IMR-90 (cell line): ENCODE results near the gene ACOX2.

Experiments used
- BHLHE40 ChIP-seq: fragments of 150-350 bp; IDR thresholded peaks from 2 replicates; pipeline ENCODE4 v1.6.1; 2016; ENCODE audit warnings: mild to moderate bottlenecking, low read depth, low read length
- CEBPB ChIP-seq: IDR thresholded peaks from 2 replicates; pipeline ENCODE4 v1.6.1; 2012; ENCODE audit warnings: low read depth, low read length, improper control_type of control experiment
- CTCF ChIP-seq: conservative IDR thresholded peaks from 2 replicates; pipeline ENCODE4 v1.5.1; 2012; ENCODE audit warnings: mild to moderate bottlenecking, low read depth, low read length, improper control_type of control experiment
- FOS ChIP-seq: fragments of 150-350 bp; IDR thresholded peaks from 2 replicates; pipeline ENCODE4 v1.6.1; 2016; ENCODE audit warnings: low read depth, low read length
- MAFK ChIP-seq: IDR thresholded peaks from 2 replicates; pipeline ENCODE4 v1.6.1; 2012; ENCODE audit warnings: low read depth, low read length, improper control_type of control experiment
- MXI1 ChIP-seq: IDR thresholded peaks from 2 replicates; pipeline ENCODE4 v1.6.1; 2012; ENCODE audit warnings: low read depth, mild to moderate bottlenecking, low read length, moderate library complexity, borderline replicate concordance
- POLR2A ChIP-seq: IDR thresholded peaks from 2 replicates; pipeline ENCODE4 v1.6.1; 2012; ENCODE audit warnings: mild to moderate bottlenecking, low read depth, low read length
- RAD21 ChIP-seq: IDR thresholded peaks from 2 replicates; pipeline ENCODE4 v1.6.1; 2012; ENCODE audit warnings: low read length, improper control_type of control experiment
- RCOR1 ChIP-seq: IDR thresholded peaks from 2 replicates; pipeline ENCODE4 v1.6.1; 2012; ENCODE audit warnings: mild to moderate bottlenecking, low read length, improper control_type of control experiment; ENCODE audit not compliant: insufficient replicate concordance
- SMC3 ChIP-seq: fragments of 150-350 bp; IDR thresholded peaks from 2 replicates; pipeline ENCODE4 v1.6.1; 2016; ENCODE audit warnings: low read depth, mild to moderate bottlenecking, antibody characterized with exemption, low read length, moderate library complexity
- USF2 ChIP-seq: fragments of 150-350 bp; IDR thresholded peaks from 2 replicates; pipeline ENCODE4 v1.6.1; 2017; ENCODE audit warnings: mild to moderate bottlenecking, antibody characterized with exemption, low read length, low read depth
- TF ChIP-seq, protein P1 (sequence below): fragments of 150-350 bp; IDR thresholded peaks from 2 replicates; pipeline ENCODE4 v1.6.1; 2016; ENCODE audit warnings: low read depth, mild to moderate bottlenecking, low read length, moderate library complexity, borderline replicate concordance

- TF ChIP-seq CTCF (no peak), POLR2A (no peak), MXI1 (no peak), USF2 (no peak), FOS (no peak), CEBPB (no peak), RCOR1 (no peak), MAFK (no peak), SMC3 (no peak), BHLHE40 (no peak), RAD21 (no peak)
- TF ChIP-seq, protein P1, sequence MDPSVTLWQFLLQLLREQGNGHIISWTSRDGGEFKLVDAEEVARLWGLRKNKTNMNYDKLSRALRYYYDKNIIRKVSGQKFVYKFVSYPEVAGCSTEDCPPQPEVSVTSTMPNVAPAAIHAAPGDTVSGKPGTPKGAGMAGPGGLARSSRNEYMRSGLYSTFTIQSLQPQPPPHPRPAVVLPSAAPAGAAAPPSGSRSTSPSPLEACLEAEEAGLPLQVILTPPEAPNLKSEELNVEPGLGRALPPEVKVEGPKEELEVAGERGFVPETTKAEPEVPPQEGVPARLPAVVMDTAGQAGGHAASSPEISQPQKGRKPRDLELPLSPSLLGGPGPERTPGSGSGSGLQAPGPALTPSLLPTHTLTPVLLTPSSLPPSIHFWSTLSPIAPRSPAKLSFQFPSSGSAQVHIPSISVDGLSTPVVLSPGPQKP = no peak
Observed at GRCh38 chr3:58535531-58536500, 1.2 kb downstream of the ACOX2 start.
